HepG2 (cell line): ENCODE data around the gene PDZD7. TPM values are rescaled to one million over a fixed set of nuclear protein-coding genes. Genes with fewer than 3 reads are reported as not detected.
A peak's percentile ranks its signal among the peaks of the same experiment; 100 is the strongest.

Experiments
- CBX1 ChIP-seq: IDR thresholded peaks from one replicate; pipeline ENCODE4 v1.6.1; 2016; ENCODE audit warnings: antibody characterized with exemption, low read depth
- HDAC1 ChIP-seq: sonication (generic); formaldehyde crosslinking; IDR thresholded peaks from 2 replicates; pipeline ENCODE4 v1.5.1; 2020; ENCODE audit warnings: mild to moderate bottlenecking, missing genetic modification reagents
- KLF15 ChIP-seq: sonication (generic); formaldehyde crosslinking; IDR thresholded peaks from 2 replicates; pipeline ENCODE4 v1.8.1; 2023; ENCODE audit warnings: borderline replicate concordance, mild to moderate bottlenecking, inconsistent platforms, missing genetic modification reagents, mixed read lengths
- KLF16 ChIP-seq, 2 experiments: sonication (generic) in 1 of 2; formaldehyde crosslinking in 1 of 2; IDR thresholded peaks; 2 replicates each; pipeline versions ENCODE4 v1.6.1 to v1.8.0; 2016 to 2023; ENCODE audit warnings: missing genetic modification reagents in 2 of 2, missing compliant biosample characterization in 1 of 2
- MTF1 ChIP-seq: sonication (generic); formaldehyde crosslinking; IDR thresholded peaks from 2 replicates; pipeline ENCODE4 v1.5.0; 2020; ENCODE audit warnings: missing genetic modification reagents
- PAXIP1 ChIP-seq: sonication (generic); formaldehyde crosslinking; conservative IDR thresholded peaks from 2 replicates; pipeline ENCODE4 v1.4.0; 2020; ENCODE audit warnings: mild to moderate bottlenecking, missing genetic modification reagents, moderate library complexity
- PHF8 ChIP-seq: sonication (generic); formaldehyde crosslinking; IDR thresholded peaks from 2 replicates; pipeline ENCODE4 v1.5.0; 2020; ENCODE audit warnings: missing genetic modification reagents
- RFXANK ChIP-seq: IDR thresholded peaks from 2 replicates; pipeline ENCODE4 v1.6.1; 2016
- SKI ChIP-seq: fragments of 450-650 bp; IDR thresholded peaks from one replicate; pipeline ENCODE4 v1.6.1; 2018; ENCODE audit warnings: mild to moderate bottlenecking; ENCODE audit not compliant: partially characterized antibody
- SMAD3 ChIP-seq: sonication (generic); formaldehyde crosslinking; IDR thresholded peaks from 2 replicates; pipeline ENCODE4 v1.4.0; 2020; ENCODE audit warnings: missing genetic modification reagents
- THAP7 ChIP-seq: sonication (generic); formaldehyde crosslinking; IDR thresholded peaks from 2 replicates; pipeline ENCODE4 v1.8.1; 2023; ENCODE audit warnings: mild to moderate bottlenecking, missing genetic modification reagents
- ZNF20 ChIP-seq: sonication (generic); formaldehyde crosslinking; IDR thresholded peaks from 2 replicates; pipeline ENCODE4 v1.4.0; 2020; ENCODE audit warnings: mild to moderate bottlenecking, moderate library complexity, missing genetic modification reagents
- ZNF224 ChIP-seq: sonication (generic); formaldehyde crosslinking; IDR thresholded peaks from 2 replicates; pipeline ENCODE4 v1.5.0; 2020; ENCODE audit warnings: mild to moderate bottlenecking, missing genetic modification reagents
- ZNF569 ChIP-seq: sonication (generic); formaldehyde crosslinking; IDR thresholded peaks from 2 replicates; pipeline ENCODE4 v1.5.0; 2020; ENCODE audit warnings: mild to moderate bottlenecking, missing genetic modification reagents, moderate library complexity, borderline replicate concordance
- ZNF644 ChIP-seq: IDR thresholded peaks from 2 replicates; pipeline ENCODE4 v1.6.1; 2016; ENCODE audit warnings: low read depth
- ZSCAN9 ChIP-seq: IDR thresholded peaks from 2 replicates; pipeline ENCODE4 v1.6.1; 2016; ENCODE audit warnings: borderline replicate concordance
- polyA plus RNA-seq, 8 experiments: library from polyadenylated mRNA; depleted of rRNA in 3 of 8; stranded (reverse) in 7 of 8; unstranded in 1 of 8; fragments of >200 nt; fragmentation: Illumina TruSeq in 4 of 8; extraction: Trizol in 4 of 8; gene quantifications; 2 replicates each; pipeline versions ENCODE4 v1.2.1 to v1.2.3, GENCODE V29; 2011 to 2016; ENCODE audit warnings: low read depth in 4 of 8, missing spikeins in 1 of 8, mixed read lengths in 1 of 8; ENCODE audit not compliant: insufficient read depth in 1 of 8
- total RNA-seq, 5 experiments: library from RNA; depleted of rRNA; stranded (reverse); fragments of >200 nt; fragmentation: Illumina TruSeq; extraction: Trizol; gene quantifications; 2 replicates each; pipeline ENCODE4 v1.2.3, GENCODE V29; 2016; ENCODE audit warnings: low read depth in 1 of 5
- TF ChIP-seq, protein P1 (sequence below): IDR thresholded peaks from 2 replicates; pipeline ENCODE4 v1.6.1; 2016; ENCODE audit warnings: mild to moderate bottlenecking
- TF ChIP-seq, protein P2 (sequence below): IDR thresholded peaks from 2 replicates; pipeline ENCODE4 v1.6.1; 2016; ENCODE audit warnings: low read depth, missing genetic modification reagents, missing compliant biosample characterization

The PDZD7 gene
- total and polyA plus RNA-seq, 2 of the 13 experiments (the other 11 are each of a cell fraction or from before 2014, with no cell fraction given), result 0.58 to 0.73 TPM

GRCh38 chr10:101062232-101063049 lies 31.5 kb upstream of the PDZD7 start (continued):
- TF ChIP-seq PAXIP1 (CRISPR knock-in tag) (peak; percentile 43; the same call in 1 of the 2 replicates), KLF16 (CRISPR knock-in tag; IDR thresholded peaks at IDR 0.05) (peak in 1 of 2 experiments; percentile 66; a peak in 1 of 4 replicates), CBX1 (peak; percentile 65), ZNF644 (CRISPR knock-in tag) (0 out of 2 replicates have a peak, but pooled peaks have one; percentile 8), KLF15 (CRISPR knock-in tag) (0 out of 2 replicates have a peak, but pooled peaks have one; percentile 41), ZSCAN9 (CRISPR knock-in tag) (0 out of 2 replicates have a peak, but pooled peaks have one; percentile 57), ZNF20 (CRISPR knock-in tag) (no peak), HDAC1 (CRISPR knock-in tag) (peak; percentile 86), ZNF569 (CRISPR knock-in tag) (no peak), RFXANK (CRISPR knock-in tag) (peak; percentile 53; the same call in 1 of the 2 replicates), ZNF224 (CRISPR knock-in tag) (peak; percentile 97), THAP7 (no peak; the same call in 1 of the 2 replicates), SKI (peak; percentile 72), PHF8 (CRISPR knock-in tag) (peak; percentile 83), SMAD3 (CRISPR knock-in tag) (peak; percentile 70; the same call in 1 of the 2 replicates), MTF1 (0 out of 2 replicates have a peak, but pooled peaks have one; percentile 79)
- TF ChIP-seq, protein P1, sequence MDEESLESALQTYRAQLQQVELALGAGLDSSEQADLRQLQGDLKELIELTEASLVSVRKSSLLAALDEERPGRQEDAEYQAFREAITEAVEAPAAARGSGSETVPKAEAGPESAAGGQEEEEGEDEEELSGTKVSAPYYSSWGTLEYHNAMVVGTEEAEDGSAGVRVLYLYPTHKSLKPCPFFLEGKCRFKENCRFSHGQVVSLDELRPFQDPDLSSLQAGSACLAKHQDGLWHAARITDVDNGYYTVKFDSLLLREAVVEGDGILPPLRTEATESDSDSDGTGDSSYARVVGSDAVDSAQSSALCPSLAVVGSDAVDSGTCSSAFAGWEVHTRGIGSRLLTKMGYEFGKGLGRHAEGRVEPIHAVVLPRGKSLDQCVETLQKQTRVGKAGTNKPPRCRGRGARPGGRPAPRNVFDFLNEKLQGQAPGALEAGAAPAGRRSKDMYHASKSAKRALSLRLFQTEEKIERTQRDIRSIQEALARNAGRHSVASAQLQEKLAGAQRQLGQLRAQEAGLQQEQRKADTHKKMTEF (CRISPR knock-in tag), result peak; percentile 90
- TF ChIP-seq, protein P2, sequence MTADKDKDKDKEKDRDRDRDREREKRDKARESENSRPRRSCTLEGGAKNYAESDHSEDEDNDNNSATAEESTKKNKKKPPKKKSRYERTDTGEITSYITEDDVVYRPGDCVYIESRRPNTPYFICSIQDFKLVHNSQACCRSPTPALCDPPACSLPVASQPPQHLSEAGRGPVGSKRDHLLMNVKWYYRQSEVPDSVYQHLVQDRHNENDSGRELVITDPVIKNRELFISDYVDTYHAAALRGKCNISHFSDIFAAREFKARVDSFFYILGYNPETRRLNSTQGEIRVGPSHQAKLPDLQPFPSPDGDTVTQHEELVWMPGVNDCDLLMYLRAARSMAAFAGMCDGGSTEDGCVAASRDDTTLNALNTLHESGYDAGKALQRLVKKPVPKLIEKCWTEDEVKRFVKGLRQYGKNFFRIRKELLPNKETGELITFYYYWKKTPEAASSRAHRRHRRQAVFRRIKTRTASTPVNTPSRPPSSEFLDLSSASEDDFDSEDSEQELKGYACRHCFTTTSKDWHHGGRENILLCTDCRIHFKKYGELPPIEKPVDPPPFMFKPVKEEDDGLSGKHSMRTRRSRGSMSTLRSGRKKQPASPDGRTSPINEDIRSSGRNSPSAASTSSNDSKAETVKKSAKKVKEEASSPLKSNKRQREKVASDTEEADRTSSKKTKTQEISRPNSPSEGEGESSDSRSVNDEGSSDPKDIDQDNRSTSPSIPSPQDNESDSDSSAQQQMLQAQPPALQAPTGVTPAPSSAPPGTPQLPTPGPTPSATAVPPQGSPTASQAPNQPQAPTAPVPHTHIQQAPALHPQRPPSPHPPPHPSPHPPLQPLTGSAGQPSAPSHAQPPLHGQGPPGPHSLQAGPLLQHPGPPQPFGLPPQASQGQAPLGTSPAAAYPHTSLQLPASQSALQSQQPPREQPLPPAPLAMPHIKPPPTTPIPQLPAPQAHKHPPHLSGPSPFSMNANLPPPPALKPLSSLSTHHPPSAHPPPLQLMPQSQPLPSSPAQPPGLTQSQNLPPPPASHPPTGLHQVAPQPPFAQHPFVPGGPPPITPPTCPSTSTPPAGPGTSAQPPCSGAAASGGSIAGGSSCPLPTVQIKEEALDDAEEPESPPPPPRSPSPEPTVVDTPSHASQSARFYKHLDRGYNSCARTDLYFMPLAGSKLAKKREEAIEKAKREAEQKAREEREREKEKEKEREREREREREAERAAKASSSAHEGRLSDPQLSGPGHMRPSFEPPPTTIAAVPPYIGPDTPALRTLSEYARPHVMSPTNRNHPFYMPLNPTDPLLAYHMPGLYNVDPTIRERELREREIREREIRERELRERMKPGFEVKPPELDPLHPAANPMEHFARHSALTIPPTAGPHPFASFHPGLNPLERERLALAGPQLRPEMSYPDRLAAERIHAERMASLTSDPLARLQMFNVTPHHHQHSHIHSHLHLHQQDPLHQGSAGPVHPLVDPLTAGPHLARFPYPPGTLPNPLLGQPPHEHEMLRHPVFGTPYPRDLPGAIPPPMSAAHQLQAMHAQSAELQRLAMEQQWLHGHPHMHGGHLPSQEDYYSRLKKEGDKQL (CRISPR knock-in tag), result no peak
